ENCODE results near the gene CYTIP.

DNA sequence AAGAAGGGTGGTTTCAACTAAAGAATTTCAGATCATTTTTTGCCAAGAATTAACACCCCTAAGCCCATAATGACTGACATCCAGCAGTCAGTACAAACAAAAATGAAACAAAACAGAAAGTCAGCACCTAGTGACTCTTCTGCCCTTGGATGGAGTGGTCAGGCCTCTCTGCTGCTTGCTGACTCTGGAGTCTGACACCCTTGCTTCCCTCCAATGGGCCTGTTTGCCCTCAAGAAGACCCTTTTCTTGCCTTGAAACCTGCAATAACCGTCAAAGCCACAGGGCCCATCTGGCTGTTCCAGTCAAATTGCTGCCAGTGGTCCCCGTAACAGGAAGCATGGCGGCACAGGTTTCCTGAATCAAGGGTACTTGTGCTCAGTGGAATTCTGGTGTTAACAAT is 27.2 kb upstream of the CYTIP start:
- TF ChIP-seq EZH2 (IDR thresholded peaks at IDR 0.05; ENCODE audit: insufficient read depth, poor library complexity, severe bottlenecking) (no peak), EZH2phosphoT487 (IDR thresholded peaks at IDR 0.05; ENCODE audit: insufficient read depth, low read depth) (no peak)
